Vagina (tissue), 2 donors: ENCODE results near the gene SLC25A4. TPM values are rescaled to one million over a fixed set of nuclear protein-coding genes. Genes with fewer than 3 reads are reported as not detected.

Experiments
- DNase-seq, 2 donors: peaks; one replicate each; pipeline ENCODE4 v3.0.0-alpha.2; 2017; ENCODE audit errors: extremely low spot score in 2 of 2
- H3K27ac ChIP-seq: fragments of 200-600 bp; sonication (generic); one replicate; pipeline ENCODE4 v1.5.1; 2019
- H3K27me3 ChIP-seq: fragments of 200-600 bp; sonication (generic); one replicate; pipeline ENCODE4 v1.5.1; 2019
- H3K36me3 ChIP-seq, 2 donors: fragments of 200-600 bp; sonication (generic); one replicate each; pipeline ENCODE4 v1.5.1; 2017 to 2019
- H3K4me1 ChIP-seq: fragments of 200-600 bp; sonication (generic); one replicate; pipeline ENCODE4 v1.5.1; 2019
- H3K4me3 ChIP-seq, 2 donors: fragments of 200-600 bp; sonication (generic); 1 replicate in 1 of 2; 2 replicates in 1 of 2; pipeline ENCODE4 v1.5.1; 2016 to 2019
- H3K9me3 ChIP-seq: fragments of 200-600 bp; sonication (generic); one replicate; pipeline ENCODE4 v1.5.1; 2019
- POLR2A ChIP-seq, 2 donors: fragments of 450-650 bp; IDR thresholded peaks; one replicate each; pipeline ENCODE4 v1.6.1; 2017; ENCODE audit warnings: antibody characterized with exemption in 2 of 2, mild to moderate bottlenecking in 2 of 2, moderate library complexity in 2 of 2
- POLR2AphosphoS5 ChIP-seq, 2 donors: sonication (generic); formaldehyde crosslinking; IDR thresholded peaks; one replicate each; pipeline ENCODE4 v1.9.0; 2017; ENCODE audit warnings: antibody characterized with exemption in 2 of 2, mild to moderate bottlenecking in 2 of 2, low read depth in 1 of 2; ENCODE audit not compliant: insufficient read depth in 1 of 2
- intact Hi-C: fragments of 100-400 bp; cut with DNase I; formaldehyde crosslinking; loops from one replicate; pipeline ENCODE4 v1.15.1; 2023
- total RNA-seq: library from RNA; depleted of rRNA; stranded (reverse); fragments of >200 nt; gene quantifications from one replicate; pipeline ENCODE4 v1.2.3, GENCODE V29; 2016
- TF ChIP-seq, protein P1 (sequence below), 3 experiments: fragments of 450-650 bp in 2 of 3; fragments of 200-600 bp in 1 of 3; sonication (generic) in 1 of 3; IDR thresholded peaks; one replicate each; pipeline ENCODE4 v1.5.1; 2017 to 2019; ENCODE audit warnings: antibody characterized with exemption in 3 of 3, mild to moderate bottlenecking in 2 of 3, moderate library complexity in 2 of 3

Gene SLC25A4
- total RNA-seq, 1 donor from 2014 or later = 14.0 TPM

GRCh38 chr4:185167234-185167633 is 24.2 kb downstream of the SLC25A4 start:
- H3K36me3 ChIP-seq = peaks cover 0 to 27% of the 10 kb centered on the region in 2 donors

GRCh38 chr4:185171373-185172071 is 28.5 kb downstream of the SLC25A4 start:
- no peaks in the 10 kb centered on the region for H3K9me3 ChIP-seq
- intact Hi-C loops = no loop called here
- H3K4me1 ChIP-seq = no peaks in the 10 kb centered on the region
- TF ChIP-seq POLR2AphosphoS5 (IDR thresholded peaks at IDR 0.05; ENCODE audit: insufficient read depth in 1 of 2, low read depth in 1 of 2) (no peak), POLR2A (IDR thresholded peaks at IDR 0.05) (no peak)
- TF ChIP-seq, protein P1, sequence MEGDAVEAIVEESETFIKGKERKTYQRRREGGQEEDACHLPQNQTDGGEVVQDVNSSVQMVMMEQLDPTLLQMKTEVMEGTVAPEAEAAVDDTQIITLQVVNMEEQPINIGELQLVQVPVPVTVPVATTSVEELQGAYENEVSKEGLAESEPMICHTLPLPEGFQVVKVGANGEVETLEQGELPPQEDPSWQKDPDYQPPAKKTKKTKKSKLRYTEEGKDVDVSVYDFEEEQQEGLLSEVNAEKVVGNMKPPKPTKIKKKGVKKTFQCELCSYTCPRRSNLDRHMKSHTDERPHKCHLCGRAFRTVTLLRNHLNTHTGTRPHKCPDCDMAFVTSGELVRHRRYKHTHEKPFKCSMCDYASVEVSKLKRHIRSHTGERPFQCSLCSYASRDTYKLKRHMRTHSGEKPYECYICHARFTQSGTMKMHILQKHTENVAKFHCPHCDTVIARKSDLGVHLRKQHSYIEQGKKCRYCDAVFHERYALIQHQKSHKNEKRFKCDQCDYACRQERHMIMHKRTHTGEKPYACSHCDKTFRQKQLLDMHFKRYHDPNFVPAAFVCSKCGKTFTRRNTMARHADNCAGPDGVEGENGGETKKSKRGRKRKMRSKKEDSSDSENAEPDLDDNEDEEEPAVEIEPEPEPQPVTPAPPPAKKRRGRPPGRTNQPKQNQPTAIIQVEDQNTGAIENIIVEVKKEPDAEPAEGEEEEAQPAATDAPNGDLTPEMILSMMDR (IDR thresholded peaks at IDR 0.05) = no peak
- H3K36me3 ChIP-seq = peaks cover 0 to 30% of the 10 kb centered on the region in 2 donors
- no peak for DNase-seq
- H3K27ac ChIP-seq = no peak overlapping the region
- H3K4me3 ChIP-seq = no peak overlapping the region
- no peaks in the 10 kb centered on the region for H3K27me3 ChIP-seq

More at GRCh38 chr4:185167234-185167633, 24.2 kb downstream of the SLC25A4 start:
- H3K9me3 ChIP-seq = no peaks in the 10 kb centered on the region
- TF ChIP-seq POLR2A (IDR thresholded peaks at IDR 0.05) (no peak), POLR2AphosphoS5 (IDR thresholded peaks at IDR 0.05; ENCODE audit: insufficient read depth in 1 of 2, low read depth in 1 of 2) (no peak)
- TF ChIP-seq, protein P1 (IDR thresholded peaks at IDR 0.05) = no peak
- no peaks in the 10 kb centered on the region for H3K4me1 ChIP-seq
- no peak overlapping the region for H3K27ac ChIP-seq
- intact Hi-C loops = no loop called here
- DNase-seq = no peak
- H3K27me3 ChIP-seq = no peaks in the 10 kb centered on the region
- no peak overlapping the region for H3K4me3 ChIP-seq

- no peaks in the 10 kb centered on the region for H3K27me3 ChIP-seq
- H3K9me3 ChIP-seq = no peaks in the 10 kb centered on the region
- no peaks in the 10 kb centered on the region for H3K4me1 ChIP-seq
- TF ChIP-seq, protein P1 (IDR thresholded peaks at IDR 0.05) = no peak
- TF ChIP-seq POLR2A (IDR thresholded peaks at IDR 0.05) (no peak), POLR2AphosphoS5 (IDR thresholded peaks at IDR 0.05; ENCODE audit: insufficient read depth in 1 of 2, low read depth in 1 of 2) (no peak)
- intact Hi-C loops = no loop called here
- H3K36me3 ChIP-seq = peaks cover 0 to 8% of the 10 kb centered on the region in 2 donors
- no peak overlapping the region for H3K27ac ChIP-seq
- no peak for DNase-seq
- H3K4me3 ChIP-seq = no peak overlapping the region
Observed at GRCh38 chr4:185179488-185179887, 36.4 kb downstream of the SLC25A4 start.

- intact Hi-C loops = no loop called here
- no peak for DNase-seq
- no peaks in the 10 kb centered on the region for H3K27me3 ChIP-seq
- no peak overlapping the region for H3K27ac ChIP-seq
- H3K9me3 ChIP-seq = no peaks in the 10 kb centered on the region
- H3K4me1 ChIP-seq = no peaks in the 10 kb centered on the region
- no peak overlapping the region for H3K4me3 ChIP-seq
- TF ChIP-seq, protein P1 (IDR thresholded peaks at IDR 0.05) = no peak
- no peak for TF ChIP-seq POLR2A (IDR thresholded peaks at IDR 0.05)
- TF ChIP-seq POLR2AphosphoS5 (IDR thresholded peaks at IDR 0.05; ENCODE audit: insufficient read depth in 1 of 2, low read depth in 1 of 2) = no peak
- H3K36me3 ChIP-seq = no peaks in the 10 kb centered on the region
Observed at GRCh38 chr4:185182239-185182638, 39.2 kb downstream of the SLC25A4 start.

DNA sequence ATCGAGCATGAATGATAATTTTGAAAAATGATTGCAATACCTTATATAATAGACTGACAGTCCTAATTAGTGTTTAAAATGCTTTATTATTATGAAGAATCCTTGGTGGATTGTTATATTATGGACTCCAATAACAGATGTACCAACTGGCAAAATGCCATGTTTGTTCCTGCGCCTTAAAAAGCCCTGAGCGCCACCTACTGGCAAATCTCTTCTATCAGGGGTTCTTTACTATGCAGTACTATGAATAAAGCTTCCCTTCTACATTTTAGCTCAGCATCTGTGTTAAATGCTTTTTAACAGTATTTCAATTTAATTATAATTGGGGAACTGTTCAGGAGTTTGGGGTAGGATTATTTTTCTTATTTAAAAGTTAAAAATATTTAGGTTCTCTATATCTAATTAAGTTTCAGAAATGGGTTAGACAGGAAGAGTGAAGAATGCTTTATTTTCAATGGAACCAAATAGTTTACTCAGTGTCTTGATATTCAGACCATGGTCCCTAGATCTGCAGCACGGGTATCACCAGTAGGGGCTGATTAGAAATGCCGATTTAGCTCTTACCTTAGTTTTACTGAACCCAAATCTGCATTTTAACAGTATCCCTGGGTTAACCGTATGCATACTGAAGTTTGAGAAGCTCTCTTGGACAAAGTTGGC is 40.7 kb downstream of the SLC25A4 start:
- H3K27ac ChIP-seq = no peak overlapping the region

More for the DNA sequence above, 40.7 kb downstream of the SLC25A4 start:
- no peaks in the 10 kb centered on the region for H3K9me3 ChIP-seq
- intact Hi-C loops = no loop called here
- H3K27me3 ChIP-seq = no peaks in the 10 kb centered on the region
- DNase-seq = no peak
- TF ChIP-seq POLR2AphosphoS5 (IDR thresholded peaks at IDR 0.05; ENCODE audit: insufficient read depth in 1 of 2, low read depth in 1 of 2) (peak in 1 of 2 donors; percentile 25), POLR2A (IDR thresholded peaks at IDR 0.05) (no peak)
- TF ChIP-seq, protein P1 (IDR thresholded peaks at IDR 0.05) = peak; percentile 41 to 70 (median 52)
- no peaks in the 10 kb centered on the region for H3K36me3 ChIP-seq
- H3K4me3 ChIP-seq = no peak overlapping the region
- H3K4me1 ChIP-seq = no peaks in the 10 kb centered on the region
